Kidney glomerular epithelial cell (primary cell): ENCODE data around the gene MYO18A.
"Not testable (repeated sequence)": the region's sequence is repeated elsewhere in the genome, so short reads cannot be mapped to it uniquely, and the experiment has no call there.

Experiments
- DNase-seq: peaks from one replicate; lab custom pipeline; 2025; lab: John Stamatoyannopoulos, UW

Gene MYO18A

DNA sequence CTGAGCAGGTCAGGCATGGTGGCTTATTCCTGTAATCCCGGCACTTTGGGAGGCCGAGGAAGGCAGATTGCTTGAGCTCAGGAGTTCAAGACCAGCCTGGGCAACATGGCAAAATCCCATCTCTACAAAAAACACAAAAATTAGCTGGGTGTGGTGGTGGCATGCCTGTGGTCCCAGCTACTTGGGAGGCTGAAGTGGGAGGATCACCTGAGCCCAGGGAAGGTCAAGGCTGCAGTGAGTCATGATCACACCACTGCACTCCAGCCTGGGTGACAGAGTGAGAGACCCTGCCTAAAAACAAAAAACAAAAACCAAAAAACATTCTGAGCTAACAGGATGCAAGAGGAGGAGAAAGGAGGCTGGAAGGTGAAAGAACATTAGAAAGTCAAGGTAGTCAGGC lies 33.0 kb downstream of the MYO18A start:
- not testable (repeated sequence) for DNase-seq

DNA sequence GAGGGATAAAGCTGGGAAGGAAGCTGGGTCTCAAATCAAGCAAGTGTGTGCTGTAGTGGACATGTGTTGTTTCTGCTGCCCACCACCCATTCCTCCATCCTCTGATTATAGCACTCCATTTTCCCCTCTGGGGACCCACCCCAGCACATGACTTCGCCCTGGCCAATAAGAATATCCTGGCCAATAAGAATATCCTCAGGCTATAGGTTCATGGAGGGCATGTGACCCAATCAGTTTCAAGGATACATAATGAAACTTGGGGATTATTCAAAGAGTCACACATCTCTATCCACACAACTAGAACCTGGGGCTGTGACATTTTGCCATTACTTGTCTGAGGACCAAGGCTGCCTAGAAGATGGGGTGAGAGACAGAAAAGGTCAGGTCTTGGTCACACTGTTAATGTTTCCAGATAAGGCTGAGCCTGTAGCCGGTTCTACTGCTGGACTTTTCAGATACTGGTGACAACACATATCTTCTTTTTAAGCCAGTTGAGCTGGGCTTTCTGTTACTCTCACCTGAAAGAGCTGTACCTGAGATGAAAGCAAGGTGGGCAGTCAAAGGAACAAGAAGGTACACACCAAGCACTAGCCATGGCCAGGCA lies 33.7 kb downstream of the MYO18A start:
- no peak for DNase-seq

DNA sequence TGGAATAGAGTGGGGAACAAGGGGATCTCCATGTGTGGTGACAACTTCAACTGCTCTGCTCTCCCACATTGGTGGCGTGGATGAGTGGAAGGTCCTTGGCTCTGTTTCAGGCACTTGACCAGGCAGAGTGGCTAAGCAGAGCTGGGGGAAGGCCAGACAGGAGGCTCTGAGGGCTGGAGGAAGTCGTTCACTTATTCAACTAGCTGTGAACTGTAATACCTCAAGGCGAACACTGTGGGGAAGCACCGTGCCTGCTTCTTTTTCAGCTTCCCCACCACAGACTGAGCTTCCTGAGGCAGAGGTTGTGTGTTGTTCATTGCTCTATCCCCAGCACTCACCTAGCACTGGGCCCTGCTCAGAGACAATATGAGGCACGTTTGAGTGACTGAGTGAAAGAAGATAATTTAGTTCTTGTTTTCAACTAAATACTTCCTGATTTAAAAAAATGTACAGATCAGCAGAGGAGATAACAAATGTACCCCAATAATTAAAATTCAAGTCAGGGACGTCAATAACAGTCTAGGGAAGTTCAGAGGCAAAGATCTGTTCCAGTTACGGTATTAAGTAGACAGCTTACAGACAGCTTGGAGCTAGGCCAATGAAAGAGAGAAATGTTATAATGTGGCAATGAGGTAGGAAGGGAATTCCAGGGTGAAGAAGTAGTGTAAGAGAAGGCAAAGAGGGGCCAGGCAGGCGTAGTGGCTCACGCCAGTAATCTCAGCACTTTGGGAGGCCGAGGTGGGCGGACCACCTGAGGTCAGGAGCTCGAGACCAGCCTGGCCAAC lies 34.7 kb downstream of the MYO18A start:
- DNase-seq = peak; percentile 82

DNA sequence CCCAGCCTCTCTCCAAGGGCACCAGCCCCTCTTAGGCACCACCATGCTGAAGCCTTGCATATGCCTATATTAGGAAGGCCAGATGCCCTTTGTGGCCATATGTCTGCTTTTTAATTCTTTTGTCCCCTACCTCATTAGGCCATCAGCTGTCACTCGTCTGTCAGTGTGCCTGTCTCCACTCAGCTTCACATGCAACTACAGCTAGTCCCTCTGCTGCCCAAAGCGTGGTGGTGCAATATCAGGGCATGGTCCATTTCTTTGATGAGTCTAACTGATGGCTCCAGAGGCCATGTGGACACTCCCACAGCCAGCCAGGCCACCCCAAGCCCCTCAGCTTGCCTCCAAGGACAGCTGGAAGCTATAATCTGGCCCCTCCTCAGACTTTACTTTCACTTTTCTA lies 36.3 kb downstream of the MYO18A start:
- no peak for DNase-seq

DNA sequence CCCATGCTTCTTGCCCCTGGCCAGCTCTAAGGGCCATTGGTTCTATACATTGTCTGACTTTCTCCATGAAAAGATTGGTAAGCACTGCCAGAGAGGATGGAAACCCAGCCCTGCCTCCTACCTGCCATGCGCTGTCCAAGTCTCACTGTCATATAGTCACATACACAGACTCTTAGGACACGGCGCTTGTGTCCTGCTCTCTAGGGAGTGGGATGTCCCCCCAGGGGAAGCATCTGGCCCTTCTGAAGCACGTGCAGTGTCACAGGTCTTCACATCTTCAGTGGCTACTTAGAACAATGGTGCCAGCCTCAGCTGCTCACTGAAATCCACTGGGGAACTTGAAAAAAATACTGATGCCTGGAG lies 38.7 kb downstream of the MYO18A start:
- no peak for DNase-seq

DNA sequence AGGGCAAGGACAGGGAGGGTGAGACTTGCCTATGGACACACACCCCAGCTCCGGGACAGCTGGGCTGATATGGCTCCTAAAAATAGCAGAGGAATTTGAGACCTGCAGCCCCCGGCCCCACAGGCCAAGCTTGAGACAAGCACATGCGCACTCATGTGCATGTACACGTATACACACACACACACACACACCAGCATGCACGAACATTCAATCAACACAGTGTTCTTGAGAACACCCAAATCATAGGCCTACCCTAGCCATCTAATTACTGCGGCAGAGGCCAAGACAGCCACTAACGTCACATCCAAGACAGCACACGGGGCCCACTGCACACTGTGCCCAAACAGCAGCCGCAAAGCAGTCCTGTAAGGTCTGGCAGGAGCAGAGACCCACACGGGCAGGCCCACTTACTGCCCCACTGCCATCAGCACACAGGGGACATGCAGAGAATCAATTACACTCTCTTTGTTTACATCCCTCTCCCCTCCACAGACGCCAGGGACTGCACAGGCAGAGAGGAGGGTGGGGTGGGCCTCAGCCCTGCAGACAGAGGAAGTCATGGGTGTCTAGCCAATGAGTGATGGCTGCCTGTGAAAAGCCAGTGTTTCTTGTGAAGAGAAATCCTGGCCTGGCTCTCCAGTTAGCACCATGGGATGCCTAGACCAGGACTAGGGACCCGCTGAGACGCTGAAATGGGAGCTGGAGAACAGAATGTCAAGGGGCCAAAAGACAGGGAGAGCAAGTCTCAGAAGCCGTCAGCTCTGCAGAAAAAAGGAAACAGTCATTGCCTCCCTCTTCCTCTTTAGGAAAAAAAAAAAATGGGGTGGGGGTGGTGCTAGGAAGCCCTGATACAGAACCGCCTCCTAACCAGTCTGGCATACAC lies 39.3 kb downstream of the MYO18A start:
- no peak for DNase-seq

DNA sequence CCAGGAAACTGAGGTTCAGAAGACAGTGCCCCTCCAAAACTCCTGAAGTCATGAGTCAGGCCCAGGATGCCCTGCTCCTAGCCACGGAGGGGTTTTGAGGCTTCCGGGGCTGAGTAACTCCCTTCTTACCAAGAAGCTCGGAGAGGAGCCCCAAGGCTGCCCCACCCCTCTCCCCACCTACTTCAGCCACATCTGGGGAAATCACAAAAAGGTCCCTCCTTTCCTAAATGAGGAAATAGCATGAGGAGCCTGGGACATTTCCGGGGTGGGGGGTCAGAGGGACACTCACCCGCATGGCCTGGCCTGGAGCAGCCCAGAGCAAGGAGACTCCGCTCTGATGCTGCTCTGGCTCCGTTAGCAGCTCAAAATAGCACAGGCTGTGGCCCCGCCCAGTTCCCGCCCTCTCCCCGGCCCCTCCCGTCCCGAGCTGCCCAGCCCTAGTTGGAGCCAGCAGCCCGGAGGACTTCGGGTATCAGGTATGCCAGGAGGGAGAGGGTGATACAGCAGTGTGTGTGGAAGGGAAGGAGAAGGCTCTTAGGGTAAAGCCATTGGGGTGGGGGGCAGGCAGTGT lies 40.1 kb downstream of the MYO18A start:
- DNase-seq = peak; percentile 30

DNA sequence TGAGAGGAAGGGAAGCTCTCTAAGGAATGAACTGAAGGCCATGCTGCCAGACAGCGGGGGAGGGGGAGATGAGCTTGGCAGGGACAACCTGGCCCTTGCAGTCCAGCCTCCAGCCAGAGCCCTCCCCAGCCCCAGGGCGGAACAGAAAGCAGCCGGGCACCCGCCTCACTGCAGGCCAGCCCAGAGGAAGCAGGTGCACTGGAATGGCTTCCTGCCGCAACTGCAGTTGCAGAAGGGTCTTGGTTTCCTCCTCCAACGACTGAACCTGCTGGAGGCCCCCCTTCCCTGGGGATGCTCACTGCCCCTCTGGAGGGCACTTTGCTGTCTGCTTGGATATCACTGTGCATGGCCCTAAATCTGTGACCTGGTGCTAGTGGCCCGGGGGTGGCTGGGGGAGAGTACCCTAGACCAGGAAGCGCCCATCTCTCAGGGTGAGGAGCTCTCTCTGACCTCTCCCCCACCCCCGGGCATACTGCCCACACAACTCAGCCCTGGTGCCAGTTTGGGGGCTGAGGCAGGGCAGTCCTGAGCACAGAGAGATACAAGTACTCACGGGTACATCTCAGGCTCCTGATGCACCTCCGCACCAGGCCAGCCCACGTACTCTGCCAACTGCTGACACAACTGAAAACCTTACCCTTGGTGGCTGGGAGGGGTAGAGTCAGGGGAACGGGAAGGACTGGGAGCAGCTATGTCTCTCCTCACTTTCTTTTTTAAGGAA lies 41.1 kb downstream of the MYO18A start:
- no peak for DNase-seq

DNA sequence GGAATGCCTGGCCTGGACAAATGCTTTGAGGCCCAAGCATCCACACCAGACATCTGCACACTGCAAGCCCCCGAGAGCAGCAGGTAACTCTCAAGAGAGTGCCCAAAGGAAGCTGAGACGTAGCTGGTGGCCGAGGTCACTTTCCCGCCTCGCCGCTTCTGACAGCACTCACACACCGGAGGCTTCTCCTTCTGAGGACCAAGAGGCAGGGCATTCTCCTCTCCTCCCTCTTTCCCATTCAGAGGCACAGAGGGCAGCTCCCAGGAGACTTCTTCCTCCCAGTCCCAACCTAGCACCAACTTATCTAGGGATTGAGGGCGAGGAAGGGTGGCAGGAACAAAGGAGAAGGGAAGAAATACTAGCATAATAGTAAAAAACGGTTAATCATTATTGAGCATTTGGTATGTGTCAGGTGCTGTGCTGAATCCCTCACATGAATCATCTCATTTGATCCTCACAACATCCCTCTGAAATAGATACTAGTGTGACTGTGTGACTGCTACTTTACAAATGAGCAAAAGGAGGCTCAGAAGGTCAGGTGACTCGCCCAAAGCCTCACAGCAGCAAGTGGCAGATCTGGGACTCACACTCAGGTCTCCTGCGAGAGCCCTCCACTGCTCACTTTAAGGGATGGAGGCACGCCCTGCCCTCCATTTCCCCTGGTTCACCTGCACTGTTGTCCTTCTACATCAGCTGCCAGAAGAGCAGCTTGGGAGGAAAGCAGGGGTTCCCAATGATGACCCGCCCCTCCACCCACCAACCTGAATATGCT lies 41.8 kb downstream of the MYO18A start:
- DNase-seq = peak; percentile 73

DNA sequence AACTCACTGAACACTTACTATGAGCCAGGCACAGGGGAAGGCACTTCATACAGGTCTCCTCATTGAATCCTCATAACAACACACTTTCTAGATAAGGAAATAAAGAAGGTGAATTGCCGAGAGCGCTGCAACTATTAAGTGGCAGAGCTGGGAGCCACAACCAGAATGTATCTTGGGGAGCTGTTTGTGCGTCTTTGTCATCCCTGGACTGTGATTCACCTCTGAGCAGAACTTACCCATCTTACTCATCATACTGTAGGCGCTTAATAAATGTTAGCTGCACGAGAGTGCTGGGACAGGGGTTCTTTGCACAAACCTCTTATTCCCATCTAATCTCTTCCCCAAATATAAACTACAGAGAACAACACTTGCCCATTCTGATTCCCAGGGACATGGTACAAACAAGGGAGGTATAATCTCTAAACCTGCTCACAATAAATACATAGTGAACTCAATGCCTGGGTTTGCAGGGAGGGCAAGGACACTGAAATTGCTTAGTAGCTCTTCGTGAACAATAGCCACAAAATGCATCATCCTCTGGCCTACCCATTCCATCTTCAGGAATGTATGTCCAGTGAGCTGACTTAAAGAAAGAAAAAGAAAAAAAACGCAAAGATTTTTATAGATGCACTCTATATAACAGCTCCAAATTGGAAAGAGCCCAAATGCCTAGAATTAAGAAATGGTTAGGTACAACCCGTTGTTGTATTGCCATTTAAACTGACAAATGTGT lies 43.0 kb downstream of the MYO18A start:
- DNase-seq = no peak

DNA sequence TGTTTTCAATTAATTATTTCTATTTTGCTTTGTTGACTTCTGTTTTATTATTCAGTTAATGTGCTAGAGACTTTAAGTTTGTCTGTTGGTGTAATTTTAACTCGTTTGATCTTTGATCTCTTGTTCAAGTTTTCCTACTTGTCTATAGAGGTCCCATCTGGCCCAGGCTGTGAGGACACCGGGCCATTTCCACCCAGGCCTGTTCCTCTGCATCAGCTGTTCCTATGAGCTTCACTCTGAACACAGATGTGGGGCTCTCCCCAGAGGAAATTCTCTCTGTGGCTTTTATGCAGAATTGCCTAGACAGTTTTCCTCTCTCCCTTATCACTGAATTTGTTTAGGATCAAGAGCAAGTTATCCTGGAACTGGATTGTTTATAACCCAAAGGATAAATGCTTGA lies 44.7 kb downstream of the MYO18A start:
- no peak for DNase-seq

DNA sequence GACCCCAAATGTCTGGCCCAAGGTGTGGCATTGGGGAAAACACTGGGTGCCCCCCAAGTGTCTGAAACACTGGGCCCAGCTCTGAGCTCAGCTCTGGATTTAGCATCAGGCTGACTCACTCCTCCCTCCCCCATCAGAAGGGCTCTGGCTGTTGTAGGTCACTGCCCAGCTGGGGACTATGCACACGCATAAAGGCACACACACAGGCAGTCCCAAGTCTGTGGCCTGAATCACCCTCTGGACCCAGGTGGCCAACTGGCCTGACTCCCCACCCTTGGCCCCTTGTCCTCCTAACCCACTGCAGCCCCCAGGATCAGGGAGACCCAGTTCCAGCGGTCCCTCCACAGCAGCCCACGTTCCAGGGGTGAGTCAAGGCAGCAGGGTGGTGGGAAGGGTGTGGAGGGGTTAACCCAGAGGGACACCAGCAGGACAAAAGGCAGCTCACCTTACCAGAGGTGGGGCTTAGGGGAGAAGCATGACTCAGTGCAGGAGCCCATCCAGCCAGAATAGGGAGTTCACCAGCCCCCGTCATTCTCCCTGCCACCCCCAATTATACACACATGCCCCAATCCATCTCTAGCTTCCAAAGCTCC lies 47.0 kb downstream of the MYO18A start:
- peak; percentile 31 for DNase-seq

DNA sequence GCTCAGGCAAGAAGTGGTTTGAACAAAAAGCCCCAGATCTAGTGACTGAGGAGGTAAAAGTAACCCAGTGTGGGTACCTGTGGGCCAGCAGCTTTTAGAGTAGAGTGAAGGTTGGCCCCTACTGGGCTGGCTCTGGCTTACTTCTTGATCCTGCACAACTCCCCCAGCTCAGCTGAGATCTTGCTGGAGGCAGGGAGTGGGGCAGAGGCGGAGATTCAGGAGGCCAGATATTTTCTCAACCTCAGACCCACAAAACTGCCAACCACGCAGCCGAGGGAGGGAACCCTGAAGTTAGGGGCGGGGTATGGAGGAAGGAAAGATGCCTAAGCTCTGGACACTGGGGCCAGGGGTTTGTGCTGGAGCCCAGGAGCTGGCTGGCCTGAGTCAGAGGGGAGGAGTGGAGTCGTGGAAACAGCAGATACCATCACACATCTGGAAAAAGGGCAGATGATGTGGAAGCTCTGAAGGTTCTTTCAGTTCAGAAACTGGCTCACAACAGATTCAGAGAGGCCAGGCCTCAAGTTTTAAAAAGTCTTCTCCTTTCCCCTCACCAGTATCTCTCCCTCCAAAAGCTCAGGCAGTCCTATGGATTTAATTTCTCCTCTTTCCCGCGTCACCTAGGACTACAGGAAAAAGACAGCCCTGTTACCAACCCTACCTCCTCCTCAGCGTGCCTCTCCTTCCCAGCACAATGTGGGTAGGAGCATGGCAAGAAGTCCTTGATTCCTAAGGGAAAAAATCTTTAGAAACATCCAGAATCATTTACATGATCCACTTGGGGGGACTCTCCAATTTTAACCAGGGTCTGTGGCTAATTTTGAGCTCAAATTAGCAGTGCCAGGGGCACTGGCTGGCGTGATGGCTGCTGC lies 48.1 kb downstream of the MYO18A start:
- DNase-seq = peak; percentile 34

DNA sequence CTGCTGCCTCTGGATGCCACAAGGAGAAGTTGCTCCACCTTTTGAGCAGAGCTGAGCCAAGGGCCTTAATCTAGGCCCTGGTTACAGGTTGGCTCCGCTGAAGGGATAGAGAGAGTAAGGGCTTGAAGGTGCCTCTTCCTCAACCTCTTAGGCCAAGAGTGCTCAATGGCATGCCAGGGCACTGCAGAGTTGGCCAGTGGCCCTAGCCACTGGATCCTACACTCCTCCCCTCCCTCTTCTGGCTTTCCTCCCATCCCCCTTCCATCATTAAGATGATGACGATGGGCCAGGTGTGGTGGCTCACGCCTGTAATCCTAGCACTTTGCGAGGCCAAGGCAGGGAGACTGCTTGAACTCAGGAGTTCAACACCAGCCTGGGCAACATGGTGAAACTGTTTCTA lies 50.5 kb downstream of the MYO18A start:
- no peak for DNase-seq

DNA sequence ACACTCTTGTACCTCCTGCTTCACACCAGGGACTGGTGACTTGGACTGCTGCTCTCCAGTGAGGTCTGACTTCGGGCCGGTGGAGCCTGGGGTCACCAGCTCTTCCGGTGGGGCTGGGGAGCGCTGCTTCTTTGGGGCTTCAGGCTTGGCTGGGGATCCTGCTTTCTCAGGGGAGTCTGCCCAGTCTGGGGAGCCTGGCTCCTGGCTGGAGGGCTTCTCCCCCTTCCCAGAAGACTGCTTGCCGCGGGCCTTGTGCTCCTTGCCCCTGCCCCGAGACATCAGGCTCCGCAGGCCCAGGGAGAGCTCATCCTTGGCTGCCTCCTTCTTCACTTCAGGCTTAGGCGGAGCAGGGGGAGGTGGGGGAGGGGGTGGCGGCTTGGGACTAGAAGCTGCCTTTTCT lies 52.4 kb downstream of the MYO18A start:
- DNase-seq = no peak

DNA sequence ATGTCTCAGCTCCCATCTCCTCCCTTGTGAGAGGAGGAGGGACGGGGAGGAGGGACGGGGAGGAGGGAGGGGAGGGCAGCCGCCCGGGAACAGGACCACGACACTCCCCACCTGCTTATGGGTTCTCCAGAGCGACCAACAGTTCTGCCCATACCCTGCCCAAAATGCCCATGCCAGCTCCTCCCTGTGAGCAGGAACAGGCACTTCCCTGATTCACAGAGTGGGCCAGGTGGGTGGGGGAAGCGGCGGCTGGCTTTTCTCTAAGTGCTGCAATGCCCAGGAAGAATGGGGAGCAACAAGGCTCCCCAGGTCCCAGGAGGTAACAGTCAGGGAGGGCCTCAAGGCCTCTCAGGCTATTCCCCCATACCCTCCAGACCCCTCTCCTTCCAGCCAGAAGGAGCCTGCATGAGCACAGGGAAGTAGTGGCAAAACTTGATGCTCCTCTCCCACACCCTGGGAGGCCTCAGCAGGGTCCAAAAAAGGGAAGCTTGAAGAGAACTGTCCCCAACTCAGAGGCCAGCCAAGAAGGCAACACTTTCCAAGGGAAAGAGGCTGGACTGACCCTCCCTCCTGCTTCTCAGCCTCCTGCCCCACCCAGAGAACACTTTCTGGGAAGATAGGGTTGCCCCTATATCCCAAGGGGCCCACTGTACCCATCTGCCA lies 53.8 kb downstream of the MYO18A start:
- no peak for DNase-seq

DNA sequence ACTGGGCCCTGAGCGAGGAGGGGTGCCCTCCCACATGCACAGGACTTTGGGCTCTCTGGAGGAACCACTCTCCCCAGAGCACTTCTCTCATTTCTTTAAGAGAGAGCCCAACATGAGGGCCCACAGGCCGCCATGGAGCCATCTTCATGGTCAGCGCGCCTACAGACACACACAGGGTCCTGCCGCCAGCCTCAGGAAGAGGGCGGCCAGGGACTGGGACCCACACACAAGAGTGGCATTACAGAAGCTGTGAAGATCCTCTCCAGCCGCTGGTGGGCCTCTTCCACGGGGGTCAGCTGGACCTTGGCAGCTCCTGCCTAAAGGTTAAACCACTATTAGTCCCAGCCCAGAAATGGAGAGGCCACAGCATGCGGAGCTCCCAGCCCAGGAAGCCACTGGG lies 54.5 kb downstream of the MYO18A start:
- DNase-seq = no peak

DNA sequence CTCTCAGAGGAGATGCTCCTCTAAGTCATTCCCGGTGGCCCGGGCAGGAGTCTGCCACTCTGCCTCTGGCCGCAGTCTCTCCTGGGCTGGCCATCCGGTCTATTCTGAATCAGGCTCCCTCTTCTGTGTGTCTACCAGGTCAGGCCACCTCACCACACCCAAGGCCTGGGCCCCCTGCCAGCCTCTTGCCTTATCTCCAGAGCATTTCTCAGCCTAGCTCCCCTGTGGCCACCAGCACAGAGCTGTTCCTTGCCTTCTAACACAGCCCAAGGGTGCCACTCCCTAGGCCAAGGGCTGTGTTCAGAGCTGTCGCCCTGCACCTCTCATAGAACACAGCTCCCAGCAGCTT lies 55.3 kb downstream of the MYO18A start:
- no peak for DNase-seq
